ENCODE measurements around the gene TUSC2.

The TUSC2 gene

GRCh38 chr3:50345008-50345407, 17.0 kb upstream of the TUSC2 start:
- no peak for DNase-seq (ENCODE audit: low read depth)
- TF ChIP-seq POLR2A (IDR thresholded peaks at IDR 0.05; ENCODE audit: extremely low read depth, insufficient read length): no peak
- TF ChIP-seq, protein P1, sequence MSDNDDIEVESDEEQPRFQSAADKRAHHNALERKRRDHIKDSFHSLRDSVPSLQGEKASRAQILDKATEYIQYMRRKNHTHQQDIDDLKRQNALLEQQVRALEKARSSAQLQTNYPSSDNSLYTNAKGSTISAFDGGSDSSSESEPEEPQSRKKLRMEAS (IDR thresholded peaks at IDR 0.05; ENCODE audit: low read depth, low read length): no peak
- TF ChIP-seq CTCF (IDR thresholded peaks at IDR 0.05; ENCODE audit: low read depth, low read length): no peak
- TF ChIP-seq MYC (IDR thresholded peaks at IDR 0.05; ENCODE audit: low read depth, low read length): no peak
- no peak overlapping the region for H3K4me3 ChIP-seq (ENCODE audit: low read depth, low read length)

DNA sequence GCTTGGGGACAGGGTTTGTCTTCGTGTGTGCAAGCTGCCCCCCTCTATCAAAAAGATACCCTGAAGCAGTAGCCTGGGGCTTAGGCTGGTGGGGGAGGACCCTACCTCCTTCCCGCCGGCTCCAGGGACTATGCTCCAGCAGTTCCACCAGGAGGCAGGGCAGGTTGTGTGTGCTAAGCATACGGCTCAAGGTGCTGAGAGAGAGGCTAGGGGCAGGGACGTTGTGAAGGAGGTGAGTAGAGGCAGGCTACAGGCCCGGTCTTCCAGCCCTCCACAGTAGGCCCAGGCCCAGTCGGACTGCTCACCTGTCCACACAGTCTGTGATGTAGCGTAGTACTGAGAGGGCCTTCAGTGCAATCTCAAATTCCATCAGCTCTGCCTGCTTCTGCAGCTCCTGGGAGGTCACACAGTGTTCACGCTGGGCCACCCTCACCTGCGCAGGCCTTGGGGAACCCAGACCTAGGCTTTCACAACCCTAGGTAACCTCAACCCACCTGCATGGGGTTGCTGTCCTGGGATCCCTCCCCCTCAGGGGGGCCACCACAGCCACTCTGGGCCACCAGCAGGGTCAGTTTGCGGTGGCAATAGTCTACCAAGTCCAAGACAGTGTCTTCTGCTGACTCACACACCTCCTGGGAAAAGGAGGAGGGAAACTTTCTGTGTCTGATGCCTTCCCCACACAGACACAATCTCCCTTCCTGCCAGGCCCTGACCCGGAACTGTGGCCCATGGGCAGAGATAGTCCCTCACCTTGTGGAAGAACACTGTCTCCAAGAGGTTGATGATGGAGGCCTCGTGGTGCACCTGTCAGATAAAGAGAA, 15.0 kb upstream of the TUSC2 start:
- peak; percentile 42 for DNase-seq (ENCODE audit: low read depth)
- H3K4me3 ChIP-seq (ENCODE audit: low read depth, low read length): no peak overlapping the region
- TF ChIP-seq CTCF (IDR thresholded peaks at IDR 0.05; ENCODE audit: low read depth, low read length): no peak
- TF ChIP-seq, protein P1 (IDR thresholded peaks at IDR 0.05; ENCODE audit: low read depth, low read length): no peak
- no peak for TF ChIP-seq MYC (IDR thresholded peaks at IDR 0.05; ENCODE audit: low read depth, low read length)
- no peak for TF ChIP-seq POLR2A (IDR thresholded peaks at IDR 0.05; ENCODE audit: extremely low read depth, insufficient read length)

GRCh38 chr3:50341996-50342650, 14.1 kb upstream of the TUSC2 start:
- TF ChIP-seq MYC (IDR thresholded peaks at IDR 0.05; ENCODE audit: low read depth, low read length): no peak
- TF ChIP-seq, protein P1 (IDR thresholded peaks at IDR 0.05; ENCODE audit: low read depth, low read length): no peak
- TF ChIP-seq POLR2A (IDR thresholded peaks at IDR 0.05; ENCODE audit: extremely low read depth, insufficient read length): no peak
- TF ChIP-seq CTCF (IDR thresholded peaks at IDR 0.05; ENCODE audit: low read depth, low read length): no peak
- no peak for DNase-seq (ENCODE audit: low read depth)
- no peak overlapping the region for H3K4me3 ChIP-seq (ENCODE audit: low read depth, low read length)

- peak overlapping the region; percentile 64 for H3K4me3 ChIP-seq (ENCODE audit: low read depth, low read length)
- DNase-seq (ENCODE audit: low read depth): no peak
- TF ChIP-seq POLR2A (IDR thresholded peaks at IDR 0.05; ENCODE audit: extremely low read depth, insufficient read length) (no peak), MYC (IDR thresholded peaks at IDR 0.05; ENCODE audit: low read depth, low read length) (no peak), CTCF (IDR thresholded peaks at IDR 0.05; ENCODE audit: low read depth, low read length) (no peak)
- TF ChIP-seq, protein P1 (IDR thresholded peaks at IDR 0.05; ENCODE audit: low read depth, low read length): no peak
Observed at GRCh38 chr3:50341537-50341936, 13.5 kb upstream of the TUSC2 start.

DNA sequence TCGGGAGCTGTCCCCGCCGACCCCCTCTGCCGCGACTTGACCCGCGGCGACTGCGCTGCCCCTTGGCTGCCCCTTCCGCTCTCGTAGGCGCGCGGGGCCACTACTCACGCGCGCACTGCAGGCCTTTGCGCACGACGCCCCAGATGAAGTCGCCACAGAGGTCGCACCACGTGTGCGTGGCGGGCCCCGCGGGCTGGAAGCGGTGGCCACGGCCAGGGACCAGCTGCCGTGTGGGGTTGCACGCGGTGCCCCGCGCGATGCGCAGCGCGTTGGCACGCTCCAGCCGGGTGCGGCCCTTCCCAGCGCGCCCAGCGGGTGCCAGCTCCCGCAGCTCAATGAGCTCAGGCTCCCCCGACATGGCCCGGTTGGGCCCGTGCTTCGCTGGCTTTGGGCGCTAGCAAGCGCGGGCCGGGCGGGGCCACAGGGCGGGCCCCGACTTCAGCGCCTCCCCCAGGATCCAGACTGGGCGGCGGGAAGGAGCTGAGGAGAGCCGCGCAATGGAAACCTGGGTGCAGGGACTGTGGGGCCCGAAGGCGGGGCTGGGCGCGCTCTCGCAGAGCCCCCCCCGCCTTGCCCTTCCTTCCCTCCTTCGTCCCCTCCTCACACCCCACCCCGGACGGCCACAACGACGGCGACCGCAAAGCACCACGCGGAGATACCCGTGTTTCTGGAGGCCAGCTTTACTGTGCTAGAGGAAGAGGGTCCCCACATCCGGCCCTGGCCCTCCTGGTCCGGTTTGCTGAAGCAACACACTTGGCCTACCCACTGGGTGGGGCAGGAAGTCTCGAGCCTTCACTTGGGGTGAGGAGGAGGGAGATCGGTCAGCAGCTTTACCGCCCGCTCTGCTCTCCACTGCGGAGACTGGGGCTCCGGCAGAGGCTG, 12.7 kb upstream of the TUSC2 start, which contains the start of gene RASSF1:
TSS of gene RASSF1 (minus strand) at position 389 of the 882 bp plus-strand sequence. CDS start at position 358, 31 bp downstream.
- TF ChIP-seq, protein P1 (IDR thresholded peaks at IDR 0.05; ENCODE audit: low read depth, low read length): peak; percentile 92
- TF ChIP-seq CTCF (IDR thresholded peaks at IDR 0.05; ENCODE audit: low read depth, low read length) (no peak), MYC (IDR thresholded peaks at IDR 0.05; ENCODE audit: low read depth, low read length) (peak; percentile 95), POLR2A (IDR thresholded peaks at IDR 0.05; ENCODE audit: extremely low read depth, insufficient read length) (peak; percentile 84)
- H3K4me3 ChIP-seq (ENCODE audit: low read depth, low read length): peak within 1 kb of the TSS; percentile 99
- DNase-seq (ENCODE audit: low read depth): peak; percentile 98

Data from NB4 (cell line).